B cell (primary cell): Measurements from ENCODE around the gene ERGIC1. TPM values are rescaled to one million over a fixed set of nuclear protein-coding genes. Genes with fewer than 3 reads are reported as not detected.

ENCODE experiments used
- ATAC-seq: fragments of 200-7000 bp; cut with Tn5 transposase; one replicate; pipeline ENCODE4 v1.10.0; 2021; ENCODE audit warnings: low read depth, mild to moderate bottlenecking, moderate number of reproducible peaks, moderate library complexity
- CTCF ChIA-PET: fragments of 350-600 bp; sonication (Branson Sonifier 250); formaldehyde crosslinking; loops from one replicate; lab custom pipeline; 2021; ENCODE audit warnings: antibody characterized with exemption, inconsistent platforms; lab: Charles Lee
- POLR2A ChIA-PET: fragments of 350-600 bp; sonication (Branson Sonifier 250); formaldehyde crosslinking; loops from one replicate; lab custom pipeline; 2021; ENCODE audit warnings: antibody characterized with exemption; lab: Charles Lee
- DNase-seq: peaks from one replicate; pipeline ENCODE4 v3.0.0; 2013
- H2AFZ ChIP-seq: 2 replicates; pipeline ENCODE4 v1.6.1; 2012; ENCODE audit warnings: mild to moderate bottlenecking, low read depth, low read length; ENCODE audit not compliant: insufficient read depth, poor library complexity, severe bottlenecking
- H3K27ac ChIP-seq, 2 donors: 1 replicate in 1 of 2; 2 replicates in 1 of 2; pipeline ENCODE4 v1.5.1; 2012 to 2013; ENCODE audit warnings: low read length in 2 of 2, mild to moderate bottlenecking in 2 of 2, moderate library complexity in 1 of 2
- H3K27me3 ChIP-seq, 4 experiments: fragments of 200-600 bp in 1 of 4; sonication (generic) in 1 of 4; replicated peaks in 1 of 4; 1 replicate in 2 of 4; 2 replicates in 2 of 4; pipeline versions ENCODE4 v1.6.1 to v1.7.0; 2013 to 2016; ENCODE audit warnings: low read length in 3 of 4, mild to moderate bottlenecking in 2 of 4, mixed read lengths in 1 of 4, moderate library complexity in 1 of 4; ENCODE audit not compliant: insufficient read depth in 4 of 4, control insufficient read depth in 3 of 4; ENCODE audit errors: control extremely low read depth in 1 of 4
- H3K36me3 ChIP-seq, 2 experiments: replicated peaks in 1 of 2; 1 replicate in 1 of 2; 2 replicates in 1 of 2; pipeline versions ENCODE4 v1.6.1 to v1.7.1; 2013; ENCODE audit warnings: low read length in 1 of 2; ENCODE audit not compliant: insufficient read depth in 2 of 2, control insufficient read depth in 1 of 2; ENCODE audit errors: control extremely low read depth in 1 of 2, extremely low read depth in 1 of 2
- H3K4me1 ChIP-seq, 2 donors: fragments of 200-600 bp in 1 of 2; sonication (generic) in 1 of 2; 1 replicate in 1 of 2; 2 replicates in 1 of 2; pipeline versions ENCODE4 v1.5.1 to v1.6.1; 2013 to 2017; ENCODE audit warnings: low read length in 2 of 2; ENCODE audit not compliant: control insufficient read depth in 2 of 2, insufficient read depth in 2 of 2
- H3K4me2 ChIP-seq: replicated peaks from 2 replicates; pipeline ENCODE3; 2012; ENCODE audit warnings: mild to moderate bottlenecking, low read depth, low read length; ENCODE audit not compliant: poor library complexity, severe bottlenecking
- H3K4me3 ChIP-seq, 5 experiments: fragments of 200-600 bp in 1 of 5; sonication (generic) in 1 of 5; 1 replicate in 3 of 5; 2 replicates in 2 of 5; pipeline versions ENCODE4 v1.5.1 to v1.7.0; 2011 to 2016; ENCODE audit warnings: low read length in 4 of 5, mild to moderate bottlenecking in 4 of 5, low read depth in 2 of 5, control low read depth in 1 of 5, moderate library complexity in 1 of 5; ENCODE audit not compliant: insufficient read depth in 1 of 5; ENCODE audit errors: control extremely low read depth in 1 of 5, extremely low read depth in 1 of 5
- H3K79me2 ChIP-seq: fragments of 200-600 bp; sonication (generic); one replicate; pipeline ENCODE4 v1.6.0; 2016; ENCODE audit warnings: low read length; ENCODE audit not compliant: control insufficient read depth, insufficient read depth
- H3K9ac ChIP-seq: fragments of 200-600 bp; sonication (generic); 2 replicates; pipeline ENCODE4 v1.6.1; 2017; ENCODE audit warnings: mild to moderate bottlenecking, low read length, moderate library complexity
- H3K9me3 ChIP-seq, 3 donors: one replicate each; pipeline versions ENCODE4 v1.6.1 to v1.7.1; 2013; ENCODE audit warnings: low read length in 2 of 3; ENCODE audit not compliant: control insufficient read depth in 2 of 3, insufficient read depth in 1 of 3; ENCODE audit errors: control extremely low read depth in 1 of 3
- H4K20me1 ChIP-seq: 2 replicates; pipeline ENCODE4 v1.6.0; 2012; ENCODE audit warnings: mild to moderate bottlenecking, low read length; ENCODE audit not compliant: insufficient read depth, control insufficient read depth, poor library complexity, severe bottlenecking
- H3K27ac Mint-ChIP-seq: one replicate; pipeline ENCODE4 v1.8.0; 2021; ENCODE audit warnings: mixed read lengths
- H3K27me3 Mint-ChIP-seq: one replicate; pipeline ENCODE4 v1.8.0; 2021; ENCODE audit warnings: mixed read lengths
- H3K4me1 Mint-ChIP-seq: one replicate; pipeline ENCODE4 v1.8.0; 2021; ENCODE audit warnings: mixed read lengths
- H3K4me3 Mint-ChIP-seq: one replicate; pipeline ENCODE4 v1.8.0; 2021; ENCODE audit warnings: mixed read lengths
- H3K9me3 Mint-ChIP-seq: one replicate; pipeline ENCODE4 v1.8.0; 2022; ENCODE audit warnings: mixed read lengths; ENCODE audit not compliant: insufficient read depth
- EZH2 ChIP-seq: IDR thresholded peaks from 2 replicates; pipeline ENCODE4 v1.6.1; 2012; ENCODE audit warnings: borderline replicate concordance, low read depth, mild to moderate bottlenecking, moderate library complexity, low read length; ENCODE audit not compliant: insufficient read depth, poor library complexity, severe bottlenecking
- WGBS: methylation state at CpG from one replicate; pipeline ENCODE4 v1.1.5; 2013; ENCODE audit warnings: missing lambda C conversion rate; ENCODE audit not compliant: insufficient coverage; 5-methylcytosine and 5-hydroxymethylcytosine counted together
- intact Hi-C: fragments of 100-400 bp; cut with micrococcal nuclease; formaldehyde crosslinking; loops from one replicate; pipeline ENCODE4 v1.10.0; 2022
- polyA plus RNA-seq: library from polyadenylated mRNA; depleted of rRNA; stranded (reverse); fragments of >200 nt; gene quantifications from 2 replicates; pipeline ENCODE4 v1.2.3, GENCODE V29; 2012
- total RNA-seq, 2 donors: library from RNA; stranded (reverse); fragments of 120-200 nt in 1 of 2; gene quantifications; 1 replicate in 1 of 2; 2 replicates in 1 of 2; pipeline versions ENCODE4 v1.2.3 to v1.2.4, GENCODE V29; 2013 to 2022
- TF ChIP-seq, protein P1 (sequence below): fragments of 200-600 bp; IDR thresholded peaks from one replicate; pipeline ENCODE4 v1.8.0; 2022; ENCODE audit warnings: antibody characterized with exemption, mild to moderate bottlenecking

Gene ERGIC1
- total and polyA plus RNA-seq, 2 donors (not counting 1 experiment from before 2014, with no cell fraction given): 86.3 to 140 TPM

DNA sequence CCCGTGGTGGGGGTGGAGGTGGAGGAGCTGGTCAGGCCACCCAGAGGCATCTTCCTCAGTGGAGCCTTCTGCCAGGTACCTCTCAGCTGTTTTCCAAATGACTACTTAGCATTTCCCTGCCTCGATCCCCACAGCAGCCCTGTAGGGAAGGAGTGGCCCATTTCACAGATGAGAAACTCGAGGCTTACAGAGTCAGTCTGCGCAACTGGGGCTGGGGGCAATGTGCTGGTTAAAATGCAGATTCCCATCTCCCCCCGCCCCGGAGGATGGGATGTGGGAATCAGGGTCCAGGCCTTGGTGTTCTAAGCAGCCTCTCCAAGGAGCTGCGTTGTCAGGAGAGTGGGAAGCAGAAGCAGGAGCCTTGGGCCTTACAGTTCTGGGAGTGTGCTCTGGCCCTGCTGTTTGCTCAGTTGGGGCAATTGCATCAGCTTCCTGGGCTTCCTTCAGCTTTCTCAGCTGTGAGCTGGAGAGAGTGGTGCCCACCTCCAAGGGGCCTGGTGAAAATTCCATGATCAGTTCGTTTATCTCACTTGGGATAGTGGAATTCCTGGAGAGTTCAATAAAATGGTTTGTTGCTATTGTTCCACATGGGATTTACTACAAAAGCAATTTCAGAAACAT, 19.4 kb downstream of the ERGIC1 start:
- Mint-ChIP-seq H3K4me3 (no peak overlapping the region), H3K4me1 (peaks cover 71% of the 10 kb centered on the region), H3K27ac (peak overlapping the region; percentile 56), H3K27me3 (no peaks in the 10 kb centered on the region), H3K9me3 (no peaks in the 10 kb centered on the region)
- intact Hi-C loops: no loop called here
- no peak overlapping the region for H3K4me2 ChIP-seq
- WGBS: 100% methylated on average over 4 of the region's 8 CpGs
- H3K4me3 ChIP-seq: no peak overlapping the region
- ChIA-PET CTCF (interaction anchor here (1.3 to 5.6 kb wide), 3 partner anchors 79 to 139 kb away, joined by 5 to 40 read pairs (median 6); partner anchors contain the start of gene DUSP1), POLR2A (interaction anchor here (0.6 kb wide), 1 partner anchor 630 kb away, joined by 8 read pairs; no protein-coding TSS in a partner anchor)
- peaks cover 51% of the 10 kb centered on the region for H4K20me1 ChIP-seq
- no peak for DNase-seq
- peaks cover 94% of the 10 kb centered on the region for H3K79me2 ChIP-seq
- TF ChIP-seq, protein P1, sequence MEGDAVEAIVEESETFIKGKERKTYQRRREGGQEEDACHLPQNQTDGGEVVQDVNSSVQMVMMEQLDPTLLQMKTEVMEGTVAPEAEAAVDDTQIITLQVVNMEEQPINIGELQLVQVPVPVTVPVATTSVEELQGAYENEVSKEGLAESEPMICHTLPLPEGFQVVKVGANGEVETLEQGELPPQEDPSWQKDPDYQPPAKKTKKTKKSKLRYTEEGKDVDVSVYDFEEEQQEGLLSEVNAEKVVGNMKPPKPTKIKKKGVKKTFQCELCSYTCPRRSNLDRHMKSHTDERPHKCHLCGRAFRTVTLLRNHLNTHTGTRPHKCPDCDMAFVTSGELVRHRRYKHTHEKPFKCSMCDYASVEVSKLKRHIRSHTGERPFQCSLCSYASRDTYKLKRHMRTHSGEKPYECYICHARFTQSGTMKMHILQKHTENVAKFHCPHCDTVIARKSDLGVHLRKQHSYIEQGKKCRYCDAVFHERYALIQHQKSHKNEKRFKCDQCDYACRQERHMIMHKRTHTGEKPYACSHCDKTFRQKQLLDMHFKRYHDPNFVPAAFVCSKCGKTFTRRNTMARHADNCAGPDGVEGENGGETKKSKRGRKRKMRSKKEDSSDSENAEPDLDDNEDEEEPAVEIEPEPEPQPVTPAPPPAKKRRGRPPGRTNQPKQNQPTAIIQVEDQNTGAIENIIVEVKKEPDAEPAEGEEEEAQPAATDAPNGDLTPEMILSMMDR: no peak
- no peak for TF ChIP-seq EZH2
- H3K9me3 ChIP-seq: no peaks in the 10 kb centered on the region
- no peaks in the 10 kb centered on the region for H3K27me3 ChIP-seq
- no peak overlapping the region for H3K9ac ChIP-seq
- H2AFZ ChIP-seq: no peak overlapping the region
- peak overlapping the region in 1 of 2 donors; percentile 77 for H3K27ac ChIP-seq
- peaks cover 0 to 27% of the 10 kb centered on the region in 2 experiments for H3K36me3 ChIP-seq
- ATAC-seq: no peak
- H3K4me1 ChIP-seq: peaks cover 34 to 39% of the 10 kb centered on the region in 2 donors

DNA sequence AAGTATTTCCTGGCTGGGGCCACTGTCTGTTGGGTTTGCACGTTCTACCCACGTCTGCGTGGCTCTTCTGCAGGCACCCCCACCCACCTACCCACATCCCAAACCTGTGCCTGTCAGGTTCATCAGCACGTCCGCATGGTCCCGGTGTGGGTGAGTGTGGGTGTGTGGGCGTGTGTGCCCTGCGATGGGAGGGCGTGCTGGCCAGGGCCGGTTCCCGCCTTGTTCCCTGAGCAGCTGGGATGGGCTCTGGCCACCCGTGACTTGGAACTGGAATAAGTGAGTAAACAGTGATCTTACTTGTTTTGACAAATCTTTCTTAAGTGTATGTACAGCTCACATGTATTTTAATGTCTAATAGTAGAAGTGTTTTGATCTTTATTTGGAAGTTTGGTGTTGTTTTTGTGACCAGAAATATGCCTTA, 20.4 kb downstream of the ERGIC1 start:
- Histone ChIP-seq H3K4me1 (peaks cover 24 to 29% of the 10 kb centered on the region in 2 donors), H3K36me3 (peaks cover 0 to 31% of the 10 kb centered on the region in 2 experiments), H2AFZ (no peak overlapping the region), H3K79me2 (peaks cover 94% of the 10 kb centered on the region), H3K27ac (peak overlapping the region in 1 of 2 donors; percentile 11), H3K4me2 (no peak overlapping the region), H4K20me1 (peaks cover 60% of the 10 kb centered on the region), H3K9me3 (no peaks in the 10 kb centered on the region), H3K4me3 (no peak overlapping the region), H3K27me3 (no peaks in the 10 kb centered on the region), H3K9ac (no peak overlapping the region)
- Mint-ChIP-seq H3K9me3 (no peaks in the 10 kb centered on the region), H3K27me3 (no peaks in the 10 kb centered on the region), H3K4me1 (peaks cover 67% of the 10 kb centered on the region), H3K4me3 (no peak overlapping the region), H3K27ac (peak overlapping the region; percentile 37)
- no peak for DNase-seq
- ChIA-PET CTCF (interaction anchor here (0.6 to 1.9 kb wide), 4 partner anchors 75 to 140 kb away, joined by 3 to 7 read pairs (median 4); no protein-coding TSS in a partner anchor), POLR2A (no interaction called here)
- intact Hi-C loops: no loop called here
- no peak for ATAC-seq
- TF ChIP-seq, protein P1: no peak
- TF ChIP-seq EZH2: no peak
- 96% methylated on average over 4 of the region's 12 CpGs for WGBS
